GM10847 (cell line): ENCODE results near the gene BID.

Source experiments
- POLR2A ChIP-seq: IDR thresholded peaks from 2 replicates; pipeline ENCODE4 v1.6.1; 2011; ENCODE audit not compliant: insufficient read length; ENCODE audit errors: extremely low read depth

The BID gene

DNA sequence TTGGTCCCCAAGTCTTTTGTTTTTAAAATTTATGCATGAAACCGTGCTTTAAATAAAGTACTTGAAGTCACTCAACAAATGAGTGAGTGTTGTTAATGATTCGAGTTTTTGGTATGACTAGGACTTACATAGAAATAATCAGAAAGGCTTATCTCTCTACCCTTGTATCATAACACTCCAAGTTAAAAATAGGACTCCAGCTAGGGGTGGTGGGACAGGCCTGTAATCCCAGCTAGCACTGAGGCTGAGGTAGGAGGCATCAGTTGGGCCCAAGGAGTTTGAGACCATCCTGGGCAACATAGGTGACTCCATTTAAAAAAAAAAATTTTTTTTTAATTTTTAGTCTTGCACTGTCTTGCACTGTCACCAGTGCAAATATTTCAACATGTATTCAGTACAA is 80.1 kb downstream of the BID start:
- TF ChIP-seq POLR2A: no peak

DNA sequence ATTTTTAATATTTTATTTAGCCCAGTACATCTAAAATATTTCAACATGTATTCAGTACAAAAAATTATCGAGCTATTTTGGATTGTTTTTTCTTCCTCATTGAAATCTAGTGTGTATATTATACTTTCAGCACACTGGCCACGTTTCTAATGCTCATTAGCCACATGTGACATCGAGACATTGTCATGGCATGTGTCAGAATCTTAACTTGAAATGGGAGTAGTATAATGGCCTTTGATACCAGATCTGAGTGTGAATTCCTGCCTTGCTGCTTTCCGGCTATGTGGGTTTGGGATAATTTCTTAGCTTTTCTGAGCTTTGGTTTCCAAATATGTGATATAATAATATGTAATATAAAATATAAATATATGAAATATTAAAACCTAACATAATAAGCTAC is 81.4 kb downstream of the BID start:
- TF ChIP-seq POLR2A: no peak

- no peak for TF ChIP-seq POLR2A
Measured at GRCh38 chr22:17684245-17684644, 90.0 kb downstream of the BID start.
